Measurements from ENCODE around the gene DPF3.
"Not testable (repeated sequence)": the region's sequence is repeated elsewhere in the genome, so short reads cannot be mapped to it uniquely, and the experiment has no call there.

DPF3 gene

GRCh38 chr14:72883109-72883508 is 10.8 kb downstream of the DPF3 start:
- H3K36me3 ChIP-seq (ENCODE audit: control insufficient read depth in 5 of 5, insufficient read depth in 5 of 5, low read length in 5 of 5) = no peaks in the 10 kb centered on the region
- H3K4me1 ChIP-seq (ENCODE audit: control insufficient read depth in 5 of 5, insufficient read depth in 5 of 5, low read length in 5 of 5) = no peaks in the 10 kb centered on the region
- no peak overlapping the region for H3K4me3 ChIP-seq (ENCODE audit: low read depth in 1 of 5, low read length in 5 of 5)
- H3K9ac ChIP-seq (ENCODE audit: low read length in 5 of 5) = no peak overlapping the region
- no peak overlapping the region for H3K27ac ChIP-seq (ENCODE audit: low read depth, low read length)
- no peaks in the 10 kb centered on the region for H3K9me3 ChIP-seq (ENCODE audit: control insufficient read depth in 5 of 5, low read length in 5 of 5)
- H3K27me3 ChIP-seq (ENCODE audit: control insufficient read depth in 5 of 5, insufficient read depth in 4 of 5, low read length in 5 of 5) = no peaks in the 10 kb centered on the region

- Histone ChIP-seq H3K9me3 (ENCODE audit: control insufficient read depth in 5 of 5, low read length in 5 of 5) (no peaks in the 10 kb centered on the region), H3K4me3 (ENCODE audit: low read depth in 1 of 5, low read length in 5 of 5) (no peak overlapping the region), H3K4me1 (ENCODE audit: control insufficient read depth in 5 of 5, insufficient read depth in 5 of 5, low read length in 5 of 5) (no peaks in the 10 kb centered on the region), H3K36me3 (ENCODE audit: control insufficient read depth in 5 of 5, insufficient read depth in 5 of 5, low read length in 5 of 5) (no peaks in the 10 kb centered on the region), H3K27ac (ENCODE audit: low read depth, low read length) (no peak overlapping the region), H3K27me3 (ENCODE audit: control insufficient read depth in 5 of 5, insufficient read depth in 4 of 5, low read length in 5 of 5) (no peaks in the 10 kb centered on the region), H3K9ac (ENCODE audit: low read length in 5 of 5) (no peak overlapping the region)
Observed at GRCh38 chr14:72882463-72882862, 11.4 kb downstream of the DPF3 start.

DNA sequence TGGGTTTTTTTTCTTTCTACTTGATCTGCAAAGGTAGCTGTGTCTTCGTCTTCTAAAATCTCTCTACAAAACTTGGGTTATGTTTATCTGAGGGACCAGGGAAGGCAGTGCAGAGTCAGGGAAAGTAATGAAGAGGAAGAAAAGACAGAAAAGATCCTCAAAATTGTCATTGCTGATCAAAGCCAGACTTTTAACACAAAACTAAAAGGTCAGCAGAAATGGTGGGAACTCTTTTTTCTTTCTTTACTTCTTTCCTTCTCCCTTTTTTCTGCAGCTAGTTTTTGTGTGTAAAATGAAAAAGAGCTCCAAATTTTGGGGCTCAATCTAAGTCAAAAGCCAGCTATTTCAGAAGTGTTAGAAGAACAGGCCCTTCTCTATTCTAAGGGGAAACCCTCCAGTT is 11.9 kb downstream of the DPF3 start:
- no peaks in the 10 kb centered on the region for H3K36me3 ChIP-seq (ENCODE audit: control insufficient read depth in 5 of 5, insufficient read depth in 5 of 5, low read length in 5 of 5)
- no peak overlapping the region for H3K27ac ChIP-seq (ENCODE audit: low read depth, low read length)
- no peaks in the 10 kb centered on the region for H3K4me1 ChIP-seq (ENCODE audit: control insufficient read depth in 5 of 5, insufficient read depth in 5 of 5, low read length in 5 of 5)
- H3K27me3 ChIP-seq (ENCODE audit: control insufficient read depth in 5 of 5, insufficient read depth in 4 of 5, low read length in 5 of 5) = no peaks in the 10 kb centered on the region
- H3K9me3 ChIP-seq (ENCODE audit: control insufficient read depth in 5 of 5, low read length in 5 of 5) = no peaks in the 10 kb centered on the region
- H3K9ac ChIP-seq (ENCODE audit: low read length in 5 of 5) = no peak overlapping the region
- no peak overlapping the region for H3K4me3 ChIP-seq (ENCODE audit: low read depth in 1 of 5, low read length in 5 of 5)

DNA sequence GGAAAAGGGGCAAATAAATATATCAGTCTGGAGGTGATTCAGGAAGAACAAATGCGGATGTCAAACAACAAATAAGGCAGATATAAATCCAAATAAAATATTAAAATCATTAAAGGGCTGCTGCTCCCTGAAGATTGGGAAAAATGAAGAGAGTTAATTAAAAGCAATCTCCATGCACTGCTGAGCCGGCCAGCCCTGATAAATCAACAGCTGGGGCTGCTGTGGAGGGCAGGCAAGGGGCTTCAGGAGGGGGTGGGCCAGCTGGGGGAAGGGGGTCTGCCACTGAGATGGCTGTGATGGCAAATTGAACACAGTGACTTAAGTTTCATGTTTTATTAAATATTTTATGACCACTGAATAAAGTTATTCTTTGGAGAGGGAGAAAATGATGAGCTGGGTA is 12.4 kb downstream of the DPF3 start:
- Histone ChIP-seq H3K27ac (ENCODE audit: low read depth, low read length) (no peak overlapping the region), H3K9me3 (ENCODE audit: control insufficient read depth in 5 of 5, low read length in 5 of 5) (no peaks in the 10 kb centered on the region), H3K27me3 (ENCODE audit: control insufficient read depth in 5 of 5, insufficient read depth in 4 of 5, low read length in 5 of 5) (no peaks in the 10 kb centered on the region), H3K9ac (ENCODE audit: low read length in 5 of 5) (no peak overlapping the region), H3K4me1 (ENCODE audit: control insufficient read depth in 5 of 5, insufficient read depth in 5 of 5, low read length in 5 of 5) (no peaks in the 10 kb centered on the region), H3K36me3 (ENCODE audit: control insufficient read depth in 5 of 5, insufficient read depth in 5 of 5, low read length in 5 of 5) (no peaks in the 10 kb centered on the region), H3K4me3 (ENCODE audit: low read depth in 1 of 5, low read length in 5 of 5) (no peak overlapping the region)

GRCh38 chr14:72880820-72881219 is 13.1 kb downstream of the DPF3 start:
- no peaks in the 10 kb centered on the region for H3K4me1 ChIP-seq (ENCODE audit: control insufficient read depth in 5 of 5, insufficient read depth in 5 of 5, low read length in 5 of 5)
- no peak overlapping the region for H3K27ac ChIP-seq (ENCODE audit: low read depth, low read length)
- H3K9ac ChIP-seq (ENCODE audit: low read length in 5 of 5) = no peak overlapping the region
- H3K4me3 ChIP-seq (ENCODE audit: low read depth in 1 of 5, low read length in 5 of 5) = no peak overlapping the region
- H3K27me3 ChIP-seq (ENCODE audit: control insufficient read depth in 5 of 5, insufficient read depth in 4 of 5, low read length in 5 of 5) = no peaks in the 10 kb centered on the region
- no peaks in the 10 kb centered on the region for H3K36me3 ChIP-seq (ENCODE audit: control insufficient read depth in 5 of 5, insufficient read depth in 5 of 5, low read length in 5 of 5)
- no peaks in the 10 kb centered on the region for H3K9me3 ChIP-seq (ENCODE audit: control insufficient read depth in 5 of 5, low read length in 5 of 5)

- Histone ChIP-seq H3K36me3 (ENCODE audit: control insufficient read depth in 5 of 5, insufficient read depth in 5 of 5, low read length in 5 of 5) (no peaks in the 10 kb centered on the region), H3K4me3 (ENCODE audit: low read depth in 1 of 5, low read length in 5 of 5) (no peak overlapping the region), H3K9me3 (ENCODE audit: control insufficient read depth in 5 of 5, low read length in 5 of 5) (no peaks in the 10 kb centered on the region), H3K4me1 (ENCODE audit: control insufficient read depth in 5 of 5, insufficient read depth in 5 of 5, low read length in 5 of 5) (no peaks in the 10 kb centered on the region), H3K27ac (ENCODE audit: low read depth, low read length) (no peak overlapping the region), H3K9ac (ENCODE audit: low read length in 5 of 5) (no peak overlapping the region), H3K27me3 (ENCODE audit: control insufficient read depth in 5 of 5, insufficient read depth in 4 of 5, low read length in 5 of 5) (no peaks in the 10 kb centered on the region)
Observed at GRCh38 chr14:72880164-72880563, 13.7 kb downstream of the DPF3 start.

- H3K4me3 ChIP-seq (ENCODE audit: low read depth in 1 of 5, low read length in 5 of 5) = no peak overlapping the region
- H3K9ac ChIP-seq (ENCODE audit: low read length in 5 of 5) = no peak overlapping the region
- no peaks in the 10 kb centered on the region for H3K9me3 ChIP-seq (ENCODE audit: control insufficient read depth in 5 of 5, low read length in 5 of 5)
- H3K27ac ChIP-seq (ENCODE audit: low read depth, low read length) = no peak overlapping the region
- H3K4me1 ChIP-seq (ENCODE audit: control insufficient read depth in 5 of 5, insufficient read depth in 5 of 5, low read length in 5 of 5) = no peaks in the 10 kb centered on the region
- H3K27me3 ChIP-seq (ENCODE audit: control insufficient read depth in 5 of 5, insufficient read depth in 4 of 5, low read length in 5 of 5) = no peaks in the 10 kb centered on the region
- no peaks in the 10 kb centered on the region for H3K36me3 ChIP-seq (ENCODE audit: control insufficient read depth in 5 of 5, insufficient read depth in 5 of 5, low read length in 5 of 5)
Observed at GRCh38 chr14:72879431-72879830, 14.5 kb downstream of the DPF3 start.

GRCh38 chr14:72878746-72879145 is 15.2 kb downstream of the DPF3 start:
- H3K4me1 ChIP-seq (ENCODE audit: control insufficient read depth in 5 of 5, insufficient read depth in 5 of 5, low read length in 5 of 5) = no peaks in the 10 kb centered on the region
- no peak overlapping the region for H3K9ac ChIP-seq (ENCODE audit: low read length in 5 of 5)
- H3K27me3 ChIP-seq (ENCODE audit: control insufficient read depth in 5 of 5, insufficient read depth in 4 of 5, low read length in 5 of 5) = no peaks in the 10 kb centered on the region
- H3K36me3 ChIP-seq (ENCODE audit: control insufficient read depth in 5 of 5, insufficient read depth in 5 of 5, low read length in 5 of 5) = no peaks in the 10 kb centered on the region
- no peaks in the 10 kb centered on the region for H3K9me3 ChIP-seq (ENCODE audit: control insufficient read depth in 5 of 5, low read length in 5 of 5)
- H3K27ac ChIP-seq (ENCODE audit: low read depth, low read length) = no peak overlapping the region
- H3K4me3 ChIP-seq (ENCODE audit: low read depth in 1 of 5, low read length in 5 of 5) = no peak overlapping the region

- H3K9me3 ChIP-seq (ENCODE audit: control insufficient read depth in 5 of 5, low read length in 5 of 5) = no peaks in the 10 kb centered on the region
- no peaks in the 10 kb centered on the region for H3K4me1 ChIP-seq (ENCODE audit: control insufficient read depth in 5 of 5, insufficient read depth in 5 of 5, low read length in 5 of 5)
- H3K27me3 ChIP-seq (ENCODE audit: control insufficient read depth in 5 of 5, insufficient read depth in 4 of 5, low read length in 5 of 5) = no peaks in the 10 kb centered on the region
- no peak overlapping the region for H3K27ac ChIP-seq (ENCODE audit: low read depth, low read length)
- no peak overlapping the region for H3K9ac ChIP-seq (ENCODE audit: low read length in 5 of 5)
- H3K4me3 ChIP-seq (ENCODE audit: low read depth in 1 of 5, low read length in 5 of 5) = no peak overlapping the region
- H3K36me3 ChIP-seq (ENCODE audit: control insufficient read depth in 5 of 5, insufficient read depth in 5 of 5, low read length in 5 of 5) = no peaks in the 10 kb centered on the region
Observed at GRCh38 chr14:72876710-72877063, 17.2 kb downstream of the DPF3 start.

GRCh38 chr14:72876005-72876709 is 17.7 kb downstream of the DPF3 start:
- H3K9ac ChIP-seq (ENCODE audit: low read length in 5 of 5) = no peak overlapping the region
- H3K36me3 ChIP-seq (ENCODE audit: control insufficient read depth in 5 of 5, insufficient read depth in 5 of 5, low read length in 5 of 5) = no peaks in the 10 kb centered on the region
- no peak overlapping the region for H3K27ac ChIP-seq (ENCODE audit: low read depth, low read length)
- no peak overlapping the region for H3K4me3 ChIP-seq (ENCODE audit: low read depth in 1 of 5, low read length in 5 of 5)
- no peaks in the 10 kb centered on the region for H3K9me3 ChIP-seq (ENCODE audit: control insufficient read depth in 5 of 5, low read length in 5 of 5)
- no peaks in the 10 kb centered on the region for H3K4me1 ChIP-seq (ENCODE audit: control insufficient read depth in 5 of 5, insufficient read depth in 5 of 5, low read length in 5 of 5)
- H3K27me3 ChIP-seq (ENCODE audit: control insufficient read depth in 5 of 5, insufficient read depth in 4 of 5, low read length in 5 of 5) = no peaks in the 10 kb centered on the region

DNA sequence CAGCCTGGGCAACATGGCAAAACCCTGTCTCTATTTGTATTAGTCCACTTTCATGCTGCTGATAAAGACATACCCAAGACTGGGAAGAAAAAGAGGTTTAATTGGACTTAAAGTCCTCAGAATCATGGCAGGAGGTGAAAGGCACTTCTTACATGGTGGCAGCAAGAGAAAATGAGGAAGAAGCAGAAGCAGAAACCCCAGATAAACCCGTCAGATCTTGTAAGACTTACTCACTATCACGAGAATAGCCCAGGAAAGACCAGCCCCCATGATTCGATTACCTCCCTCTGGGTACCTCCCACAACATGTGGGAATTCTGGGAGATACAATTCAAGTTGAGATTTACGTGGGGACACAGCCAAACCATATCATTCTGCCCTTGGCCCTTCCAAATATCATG is 23.0 kb downstream of the DPF3 start:
- H3K9ac ChIP-seq (ENCODE audit: low read length in 5 of 5); H3K4me3 ChIP-seq (ENCODE audit: low read depth in 1 of 5, low read length in 5 of 5); H3K27ac ChIP-seq (ENCODE audit: low read depth, low read length); H3K9me3 ChIP-seq (ENCODE audit: control insufficient read depth in 5 of 5, low read length in 5 of 5); H3K4me1 ChIP-seq (ENCODE audit: control insufficient read depth in 5 of 5, insufficient read depth in 5 of 5, low read length in 5 of 5); H3K27me3 ChIP-seq (ENCODE audit: control insufficient read depth in 5 of 5, insufficient read depth in 4 of 5, low read length in 5 of 5); H3K36me3 ChIP-seq (ENCODE audit: control insufficient read depth in 5 of 5, insufficient read depth in 5 of 5, low read length in 5 of 5): not testable (repeated sequence)

Data from subcutaneous abdominal adipose tissue (tissue), 5 donors.